ENCODE measurements around the gene FTL.
A peak's percentile ranks its signal among the peaks of the same experiment; 100 is the strongest.

Gene FTL

DNA sequence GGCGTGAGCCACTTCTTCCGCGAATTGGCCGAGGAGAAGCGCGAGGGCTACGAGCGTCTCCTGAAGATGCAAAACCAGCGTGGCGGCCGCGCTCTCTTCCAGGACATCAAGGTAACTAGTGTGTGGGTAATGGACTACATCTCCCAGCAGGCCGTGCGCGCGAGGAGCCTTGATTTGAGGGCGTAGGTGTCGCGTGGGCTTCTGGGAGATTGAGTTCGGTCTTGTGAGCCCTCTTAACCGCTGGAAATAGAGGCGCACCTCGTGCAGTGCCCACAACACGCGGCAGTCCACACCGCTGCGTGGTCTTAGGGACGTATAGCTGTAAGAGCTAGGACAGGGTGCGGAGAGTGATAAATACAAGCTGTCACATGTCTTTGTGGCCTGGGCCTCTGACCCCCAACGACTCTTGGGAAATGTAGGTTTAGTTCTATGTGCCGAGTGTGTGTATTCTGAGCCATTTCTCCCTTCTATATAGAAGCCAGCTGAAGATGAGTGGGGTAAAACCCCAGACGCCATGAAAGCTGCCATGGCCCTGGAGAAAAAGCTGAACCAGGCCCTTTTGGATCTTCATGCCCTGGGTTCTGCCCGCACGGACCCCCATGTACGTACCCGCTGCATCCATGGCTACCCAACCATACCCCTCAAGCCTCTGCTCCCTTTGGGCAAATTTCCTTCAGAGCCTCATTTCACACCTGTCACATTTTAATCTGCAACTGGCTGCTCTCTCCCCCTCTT, 864 bp downstream of the FTL start:
- DNase-seq (ENCODE audit: low read depth in 2 of 2), result peak; percentile 77 to 85

DNA sequence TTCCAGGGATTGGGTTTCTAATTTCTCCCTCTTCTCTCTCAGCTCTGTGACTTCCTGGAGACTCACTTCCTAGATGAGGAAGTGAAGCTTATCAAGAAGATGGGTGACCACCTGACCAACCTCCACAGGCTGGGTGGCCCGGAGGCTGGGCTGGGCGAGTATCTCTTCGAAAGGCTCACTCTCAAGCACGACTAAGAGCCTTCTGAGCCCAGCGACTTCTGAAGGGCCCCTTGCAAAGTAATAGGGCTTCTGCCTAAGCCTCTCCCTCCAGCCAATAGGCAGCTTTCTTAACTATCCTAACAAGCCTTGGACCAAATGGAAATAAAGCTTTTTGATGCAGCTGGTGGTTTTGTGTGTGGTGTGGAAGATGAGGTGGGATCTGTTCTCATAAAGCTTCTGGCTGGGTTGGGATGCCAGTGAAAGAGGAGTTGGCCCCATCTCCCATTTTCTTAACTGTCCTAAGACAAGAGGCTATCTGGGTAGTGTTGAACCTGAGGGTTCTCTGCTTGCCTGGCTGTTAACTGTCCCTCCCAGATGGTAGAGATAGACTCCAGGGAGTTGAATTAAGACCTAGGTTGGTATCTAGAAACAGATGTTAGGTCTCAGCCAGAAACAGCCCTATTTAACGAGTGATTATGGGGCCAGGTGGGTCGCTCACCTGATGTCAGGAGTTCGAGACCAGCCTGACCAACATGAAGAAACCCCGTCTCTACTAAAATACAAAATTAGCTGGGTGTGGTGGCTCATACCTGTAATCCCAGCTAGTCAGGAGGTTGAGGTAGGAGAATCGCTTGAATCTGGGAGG, 1.6 kb downstream of the FTL start:
- no peak for DNase-seq (ENCODE audit: low read depth in 2 of 2)

DNA sequence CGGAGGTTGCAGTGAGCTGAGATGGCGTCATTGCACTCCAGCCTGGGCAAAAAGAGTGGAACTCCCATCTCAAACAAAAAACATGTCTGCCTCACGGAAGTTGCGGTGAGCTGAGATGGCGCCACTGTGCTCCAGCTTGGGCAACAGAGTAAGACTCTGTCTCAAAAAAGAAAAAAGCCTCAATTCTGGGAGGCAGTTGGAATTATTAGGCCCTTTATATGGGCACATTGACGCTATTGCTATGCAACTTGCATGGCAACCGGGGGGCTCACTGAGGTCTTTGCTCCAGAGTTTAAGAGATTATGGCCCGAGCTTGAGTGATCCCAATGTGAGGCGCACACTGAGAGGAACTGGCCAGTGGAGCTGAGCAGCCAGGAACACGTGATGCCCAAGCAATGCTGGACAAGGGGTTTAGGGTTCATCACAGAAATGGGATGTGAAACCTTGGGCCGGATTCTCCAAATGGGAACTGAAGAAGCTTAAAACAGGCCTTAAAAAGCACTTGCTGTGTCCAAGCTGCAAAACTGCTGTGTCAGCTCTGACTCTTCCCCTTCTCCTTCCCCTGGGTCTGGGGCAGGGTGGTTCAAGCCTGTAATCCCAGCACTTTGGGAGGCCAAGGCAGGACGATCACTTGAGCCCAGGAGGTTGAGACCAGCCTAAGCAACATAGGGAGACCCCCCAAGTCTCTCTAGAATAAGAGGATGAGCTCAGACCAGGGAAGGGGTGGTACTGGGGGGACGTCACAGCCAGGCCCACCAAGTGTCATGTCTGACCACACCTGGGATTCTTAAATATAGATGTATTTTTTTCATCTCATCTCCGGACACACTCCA, 2.5 kb downstream of the FTL start:
- no peak for DNase-seq (ENCODE audit: low read depth in 2 of 2)

DNA sequence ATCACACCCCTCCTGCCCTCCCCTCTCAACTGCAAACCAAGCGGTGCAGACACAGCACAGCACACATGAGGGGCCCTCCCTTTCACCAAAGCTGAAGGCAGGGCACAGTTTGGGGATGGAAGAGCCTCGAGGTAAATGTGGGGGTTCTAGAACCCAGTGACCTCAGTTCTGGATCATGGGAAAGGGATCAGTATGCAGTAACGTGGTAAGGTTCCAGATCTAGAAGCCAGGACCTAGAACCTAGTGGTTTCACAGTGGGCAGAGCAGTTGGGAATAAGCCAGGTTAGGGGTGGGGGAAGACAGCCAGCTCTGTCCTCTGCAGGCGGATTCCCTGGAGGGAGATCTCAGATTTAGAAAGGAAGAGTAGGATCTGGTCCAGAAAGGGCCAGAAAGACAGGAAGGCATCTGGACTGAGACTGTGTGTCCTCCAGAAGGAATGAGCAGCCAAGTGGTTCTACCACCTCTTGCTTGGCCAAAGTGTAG, 3.1 kb downstream of the FTL start:
- DNase-seq (ENCODE audit: low read depth in 2 of 2), result no peak

DNA sequence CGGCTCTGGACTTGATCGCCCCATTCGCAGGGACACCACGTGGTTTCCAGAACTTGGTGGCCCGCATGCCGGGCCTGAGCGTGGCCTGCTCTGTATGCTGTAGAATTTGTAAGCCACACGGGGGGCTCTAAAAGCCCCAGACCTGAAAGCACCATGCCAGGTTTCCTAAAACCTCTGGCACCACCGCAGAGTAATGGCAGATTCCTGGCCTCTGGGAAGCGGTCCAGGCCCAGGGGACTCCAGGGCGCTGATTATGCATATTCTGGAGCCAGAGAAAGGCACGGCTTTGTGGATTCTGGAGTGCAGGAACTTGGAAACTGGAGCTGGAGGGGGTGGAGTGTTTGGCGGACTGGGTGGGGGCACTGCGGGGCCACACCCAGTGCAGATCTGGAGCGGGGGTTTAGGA, 3.7 kb downstream of the FTL start:
- DNase-seq (ENCODE audit: low read depth in 2 of 2), result no peak

DNA sequence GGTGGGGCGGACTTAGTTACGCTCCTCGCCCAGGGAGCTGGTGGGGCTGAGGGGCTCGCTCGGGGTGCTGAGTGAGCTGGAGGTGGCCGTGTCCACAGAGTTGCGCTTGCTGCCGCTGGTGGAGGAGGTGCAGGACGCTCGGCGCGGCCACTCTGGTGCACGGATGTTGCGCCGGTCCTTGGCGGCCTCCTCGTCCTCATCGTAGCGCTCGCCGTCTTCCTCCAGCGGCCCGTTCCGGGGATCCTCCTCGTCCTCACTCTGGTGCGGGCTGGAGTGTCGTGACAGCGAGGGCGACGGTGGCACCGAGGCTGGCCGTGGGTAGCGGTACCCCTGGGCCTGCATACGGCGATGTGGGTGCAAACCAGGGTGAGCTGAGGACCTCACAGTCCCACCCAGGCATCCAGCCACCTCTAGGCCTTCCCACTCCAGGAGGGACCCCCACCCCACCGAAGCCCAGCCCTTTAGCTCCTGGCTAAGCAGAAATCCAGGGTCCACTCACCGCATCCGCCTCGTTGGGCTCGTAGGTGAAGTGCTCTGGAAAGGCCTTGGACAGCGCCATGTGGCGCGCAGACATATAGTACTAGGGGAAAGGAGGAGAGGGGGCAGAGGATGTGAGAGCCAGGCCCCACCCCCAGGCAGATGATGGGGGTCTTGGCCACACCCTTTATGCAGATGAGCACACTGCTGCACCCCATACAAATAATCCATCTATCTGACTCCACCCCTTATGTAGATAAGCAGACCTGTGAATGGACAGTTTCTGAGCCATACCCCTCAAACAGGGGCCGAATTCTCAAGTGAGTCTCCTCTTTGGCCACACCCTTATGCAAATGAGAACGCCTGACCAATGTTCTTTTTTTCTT, 4.4 kb downstream of the FTL start:
- DNase-seq (ENCODE audit: low read depth in 2 of 2), result no peak

DNA sequence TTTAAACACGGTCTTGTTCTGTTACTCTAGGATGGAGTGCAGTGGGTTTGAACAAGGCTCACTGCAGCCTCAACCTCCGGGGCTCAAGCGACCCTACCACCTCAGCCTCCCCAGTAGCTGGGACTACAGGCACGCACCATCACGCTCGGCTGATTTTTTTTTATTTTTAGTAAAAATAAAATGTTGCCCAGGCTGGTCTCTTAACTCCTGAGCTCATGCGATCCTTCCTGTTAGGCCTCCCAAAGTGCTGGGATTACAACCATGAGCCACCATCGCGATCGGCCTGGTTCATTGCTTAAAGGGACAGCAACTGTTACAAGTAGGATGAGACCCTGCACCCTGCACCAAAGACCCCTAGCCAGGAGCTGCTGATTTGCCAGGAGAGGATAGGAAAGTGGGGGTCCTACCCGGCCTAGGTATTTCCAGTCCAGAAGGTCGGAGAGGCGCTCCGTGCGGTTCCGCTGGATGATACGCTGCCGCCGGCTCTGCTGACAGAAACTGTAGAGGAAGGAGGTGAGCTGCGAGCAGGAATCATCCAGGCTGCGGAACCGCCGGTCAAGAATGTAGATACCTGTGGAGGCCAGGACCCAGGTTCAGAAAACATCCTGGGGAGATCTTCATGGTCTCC, 5.1 kb downstream of the FTL start:
- DNase-seq (ENCODE audit: low read depth in 2 of 2), result no peak

DNA sequence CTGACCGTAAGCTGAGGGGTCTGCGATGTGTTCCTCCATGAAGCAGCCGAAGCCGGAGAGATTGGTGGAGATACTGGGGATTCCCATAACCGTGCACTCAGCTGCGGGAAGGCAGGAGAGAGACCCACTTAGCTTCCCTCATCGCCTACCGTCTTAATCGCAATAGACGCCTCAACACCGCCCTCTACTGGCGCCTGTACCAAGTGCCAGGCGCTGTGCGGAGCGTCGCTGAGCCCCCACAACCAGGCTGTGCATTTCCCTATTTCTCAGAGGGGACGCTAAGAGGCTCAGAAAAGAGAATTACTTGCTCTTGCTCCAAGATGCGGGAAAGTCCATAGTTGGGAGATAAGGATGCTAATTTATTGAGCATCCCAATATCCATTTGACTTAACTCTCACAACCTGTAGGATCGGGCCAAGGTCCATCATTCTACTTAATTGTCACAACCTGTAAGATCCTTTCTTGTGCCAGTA, 5.8 kb downstream of the FTL start:
- DNase-seq (ENCODE audit: low read depth in 2 of 2), result peak; percentile 62 to 70

DNA sequence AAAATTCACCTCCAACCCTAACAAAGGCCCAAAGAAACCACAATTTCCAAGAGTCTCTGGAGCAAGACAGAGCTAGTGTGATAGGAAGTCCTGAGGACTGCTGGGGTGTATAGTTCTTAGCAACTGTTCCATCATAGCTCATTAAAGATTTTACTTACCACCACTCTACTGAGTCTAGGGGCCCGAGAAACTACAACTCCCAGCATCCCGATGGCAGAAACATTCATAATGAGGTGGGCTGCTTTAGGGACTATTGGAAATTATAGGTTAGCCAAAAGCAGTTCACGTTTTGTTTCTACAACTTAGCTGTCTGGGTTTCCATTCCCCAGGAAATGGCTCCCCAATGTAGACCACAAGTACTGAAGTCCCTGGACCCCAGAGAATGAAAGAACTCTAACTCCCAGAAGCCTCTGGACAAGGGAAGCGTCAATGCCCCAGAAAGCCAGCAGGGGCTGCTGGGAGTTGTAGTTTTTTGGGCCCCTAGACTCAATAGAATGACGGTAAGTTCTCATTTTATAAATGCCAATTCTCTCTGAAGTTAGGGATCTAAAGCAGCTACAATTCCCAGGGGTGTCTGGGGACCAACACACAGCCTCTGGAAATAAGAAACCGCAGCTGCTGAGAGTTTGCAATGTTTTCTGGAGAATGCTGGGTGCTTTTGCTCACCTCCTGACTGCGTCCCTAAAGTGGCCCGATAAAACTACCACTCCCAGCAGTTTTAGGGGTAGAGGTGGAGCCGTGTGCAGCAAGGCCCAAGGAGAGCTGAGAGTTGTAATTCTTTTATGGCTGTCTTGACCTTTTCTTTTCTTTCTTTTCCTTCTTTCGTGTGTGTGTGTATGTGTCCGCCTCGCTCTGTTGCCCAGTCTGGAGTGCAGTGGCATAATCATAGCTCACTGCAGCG, 11.1 kb downstream of the FTL start:
- DNase-seq (ENCODE audit: low read depth in 2 of 2), result no peak

DNA sequence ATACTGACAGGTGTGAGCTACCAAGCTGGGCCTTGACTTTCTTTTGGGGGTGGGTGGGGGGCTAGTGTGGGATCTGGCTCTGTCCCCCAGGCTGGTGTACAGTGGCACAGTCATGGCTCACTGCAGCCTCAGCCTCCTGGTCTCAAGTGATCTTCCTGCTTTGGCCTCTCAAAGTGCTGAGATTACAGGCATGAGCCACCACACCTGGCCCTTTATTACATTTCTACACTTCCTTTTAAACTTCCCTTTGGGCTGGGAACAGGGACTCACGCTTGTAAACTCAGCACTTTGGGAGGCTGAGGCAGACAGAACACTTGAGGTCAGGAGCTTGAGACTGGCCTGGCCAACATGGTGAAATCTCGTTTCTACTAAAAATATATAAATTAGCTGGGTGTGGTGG, 12.0 kb downstream of the FTL start:
- DNase-seq (ENCODE audit: low read depth in 2 of 2), result no peak

DNA sequence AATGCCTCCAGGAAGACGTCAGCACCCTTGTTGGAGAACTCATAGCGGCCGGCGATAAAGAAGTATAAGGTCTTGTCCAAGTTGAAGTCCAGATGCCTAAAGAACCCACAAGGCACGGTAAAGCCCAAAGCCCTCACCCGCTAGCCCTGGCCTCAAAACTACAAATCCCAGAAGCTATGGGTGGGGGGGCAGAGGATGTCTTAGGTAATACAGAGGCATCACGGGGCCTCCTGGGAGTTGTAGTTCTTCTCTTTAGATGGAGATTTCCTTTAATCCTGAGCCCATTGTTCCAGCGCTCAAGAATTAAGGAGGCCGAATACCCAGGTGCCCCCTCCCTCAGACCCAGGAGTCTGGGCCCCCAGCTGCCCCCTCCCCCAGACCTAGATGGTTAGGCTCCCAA, 17.2 kb downstream of the FTL start:
- no peak for DNase-seq (ENCODE audit: low read depth in 2 of 2)

DNA sequence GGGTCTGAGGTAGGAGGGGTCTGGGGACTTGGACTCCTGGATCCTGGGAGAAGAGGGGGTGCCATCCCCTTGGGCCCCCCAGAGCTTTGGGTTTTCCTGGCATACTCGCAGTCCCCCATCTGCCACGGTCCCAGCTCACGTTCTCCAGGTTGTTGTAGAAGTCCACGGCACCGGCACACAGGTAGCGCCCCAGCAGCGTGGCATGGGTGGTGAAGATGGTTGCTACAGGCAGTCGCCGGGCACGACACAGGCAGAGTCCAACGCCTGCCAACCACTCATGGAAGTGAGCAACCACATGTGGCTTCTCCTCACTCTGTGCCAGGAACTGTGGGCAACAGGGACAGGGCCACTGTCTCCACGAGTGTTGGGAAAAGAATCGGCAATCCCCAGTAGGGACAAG, 20.6 kb downstream of the FTL start:
- no peak for DNase-seq (ENCODE audit: low read depth in 2 of 2)

DNA sequence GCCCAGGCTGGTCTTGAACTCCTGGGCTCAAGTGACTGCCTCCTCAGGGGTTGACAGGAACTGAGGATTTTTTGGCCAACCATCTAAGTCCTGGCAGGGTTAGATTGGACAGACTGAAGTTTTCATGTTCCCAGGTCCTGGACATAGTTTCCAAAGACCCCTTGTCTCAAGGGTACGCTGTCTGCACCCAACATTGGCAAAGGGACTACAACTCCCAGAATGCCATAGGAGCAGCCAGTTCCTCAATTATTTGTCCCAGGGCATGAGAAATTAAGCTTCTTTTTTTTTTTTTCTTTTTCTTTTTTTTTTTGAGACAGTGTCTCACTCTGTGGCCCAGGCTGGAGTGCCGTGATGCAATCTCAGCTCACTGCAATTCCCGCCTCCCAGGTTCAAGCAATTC, 21.1 kb downstream of the FTL start:
- no peak for DNase-seq (ENCODE audit: low read depth in 2 of 2)

DNA sequence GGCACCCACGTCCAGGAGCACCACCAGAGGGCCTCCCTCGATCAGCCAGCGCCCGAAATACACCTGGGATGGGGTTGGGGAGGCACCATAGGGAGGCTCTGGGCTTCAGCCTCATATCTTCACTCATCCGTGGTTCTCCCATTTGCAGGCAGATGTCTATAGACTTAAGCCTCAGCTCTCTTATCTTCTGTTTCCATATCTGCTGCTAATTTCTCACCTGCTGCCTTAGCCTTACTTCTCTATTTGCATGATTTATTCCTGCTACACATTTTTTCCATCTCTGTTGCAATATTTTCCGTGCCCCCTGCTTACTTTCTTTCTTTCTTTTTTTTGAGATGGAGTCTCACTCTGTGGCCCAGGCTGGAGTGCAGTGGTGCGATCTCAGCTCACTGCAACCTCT, 22.2 kb downstream of the FTL start:
- DNase-seq (ENCODE audit: low read depth in 2 of 2), result no peak

DNA sequence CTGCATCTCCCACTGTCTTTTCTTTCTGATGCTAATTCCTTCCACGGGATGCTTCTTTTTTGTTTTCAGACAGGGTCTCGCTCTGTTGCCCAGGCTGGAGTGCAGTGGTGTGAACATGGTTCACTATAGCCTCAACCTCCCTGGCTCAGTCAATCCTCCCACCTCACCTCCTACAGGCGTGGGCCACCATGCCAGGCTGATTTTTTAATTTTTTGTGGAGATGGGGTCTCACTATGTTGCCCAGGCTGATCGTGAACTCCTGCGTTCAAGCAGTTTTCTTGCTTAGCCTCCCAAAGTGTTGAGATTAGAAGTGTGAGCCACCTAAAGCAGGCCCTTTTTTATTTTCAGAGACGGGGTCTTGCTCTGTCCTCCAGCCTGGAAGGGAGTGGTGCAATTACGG, 23.2 kb downstream of the FTL start:
- no peak for DNase-seq (ENCODE audit: low read depth in 2 of 2)

DNA sequence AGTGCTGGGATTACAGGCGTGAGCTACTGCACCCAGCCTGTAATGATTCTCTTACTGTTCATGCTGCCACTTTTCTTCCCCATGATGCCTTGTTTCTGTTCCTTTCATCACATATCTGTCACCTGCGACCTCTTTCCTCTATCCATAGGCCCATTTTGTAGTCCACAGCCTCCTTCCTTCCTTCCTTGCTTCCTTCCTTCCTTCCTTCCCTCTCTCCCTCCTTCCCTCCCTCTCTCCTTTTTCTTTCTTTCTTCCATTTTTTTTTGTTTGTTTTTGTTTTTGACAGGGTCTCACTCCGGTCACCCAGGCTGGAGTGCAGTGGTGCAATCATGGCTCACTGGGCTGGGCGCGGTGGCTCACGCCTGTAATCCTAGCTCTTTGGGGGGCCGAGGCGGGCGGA, 23.8 kb downstream of the FTL start:
- no peak for DNase-seq (ENCODE audit: low read depth in 2 of 2)

DNA sequence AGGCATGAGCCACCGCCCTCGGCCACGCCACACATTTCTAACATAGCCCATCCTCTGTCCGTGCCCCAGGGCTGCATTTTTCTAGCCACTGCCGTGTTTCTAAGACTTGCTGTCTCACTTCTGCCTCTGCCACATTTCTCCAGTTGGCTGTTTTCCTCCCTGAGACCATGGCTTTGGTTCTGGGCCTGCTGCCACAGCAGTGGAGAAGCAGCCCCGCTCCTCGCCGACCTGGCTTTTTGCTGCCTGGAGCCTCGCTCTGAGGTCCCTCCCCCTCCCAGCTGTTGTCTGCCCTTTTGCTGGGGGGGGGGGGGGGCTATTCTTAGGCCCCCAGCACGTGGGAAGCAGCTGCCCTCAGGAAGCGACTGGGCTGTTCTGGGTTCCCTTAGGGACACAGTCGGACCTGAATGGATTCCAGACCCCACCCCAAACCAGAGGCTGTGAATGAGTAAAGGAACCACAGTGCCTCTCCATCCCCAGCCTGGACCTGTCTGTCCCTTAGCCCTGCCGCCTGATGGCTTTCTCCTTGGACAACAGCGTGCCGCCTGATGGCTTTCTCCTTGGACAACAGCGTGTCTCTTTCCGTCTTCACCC, 24.7 kb downstream of the FTL start:
- DNase-seq (ENCODE audit: low read depth in 2 of 2), result no peak

DNA sequence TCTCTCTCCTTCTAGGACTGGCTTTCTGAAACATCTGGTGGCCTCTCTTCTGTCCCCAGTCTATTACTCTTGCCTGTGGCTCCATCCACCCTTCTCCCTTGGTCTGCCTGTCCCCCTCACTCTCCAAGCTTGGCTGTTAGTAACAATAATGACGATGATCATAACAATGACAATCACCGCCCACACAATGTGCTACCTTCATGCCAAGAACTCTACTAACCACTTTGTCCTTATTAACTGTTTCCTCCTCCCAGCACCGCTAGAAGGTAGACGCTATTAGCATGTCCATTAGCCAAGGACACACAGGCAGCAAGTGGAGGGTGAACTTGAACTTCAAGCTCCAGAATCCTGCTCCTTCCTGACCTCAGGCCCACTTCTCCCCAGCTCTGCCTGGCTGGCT, 25.3 kb downstream of the FTL start:
- DNase-seq (ENCODE audit: low read depth in 2 of 2), result no peak

DNA sequence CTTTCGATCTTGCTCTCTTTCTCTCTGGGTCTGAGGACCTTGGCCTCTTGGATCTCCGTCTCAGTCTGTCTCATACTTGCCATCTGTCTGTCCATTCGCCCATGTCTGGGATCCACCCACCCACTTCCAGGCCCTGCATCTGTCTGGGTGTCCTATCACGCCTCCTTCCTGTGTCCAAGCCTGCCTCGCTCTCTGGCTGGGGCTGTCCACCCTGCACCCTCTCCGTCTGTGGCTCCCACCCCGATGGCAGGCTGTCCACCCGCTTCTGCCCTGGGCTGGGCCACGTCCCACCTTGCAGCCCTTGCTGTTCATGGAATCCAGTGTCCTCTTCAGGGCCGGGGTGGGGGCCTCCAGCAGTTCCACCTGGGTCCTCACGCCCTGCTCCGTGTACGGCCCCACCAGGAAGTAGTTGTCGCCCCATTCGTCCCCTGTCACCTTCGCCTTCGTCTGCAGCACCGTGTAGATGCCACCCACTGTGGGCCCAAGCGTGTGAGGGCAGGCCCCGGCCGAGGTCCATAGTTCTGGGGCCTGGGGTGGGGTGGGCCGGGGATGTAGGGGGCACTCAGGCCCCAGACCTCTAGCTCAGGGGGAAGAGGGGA, 26.0 kb downstream of the FTL start:
- DNase-seq (ENCODE audit: low read depth in 2 of 2), result no peak

Data from activated CD8-positive, alpha-beta memory T cell treated with anti-CD3 and anti-CD28 coated beads for 4 hours (primary cell).